Trophoblast cell (in vitro differentiated cells and primary cell): ENCODE data around the gene TBL1X.

Source experiments
- DNase-seq, 2 donors: peaks; one replicate each; pipeline ENCODE4 v3.0.0-alpha.2; 2016
- H2AFZ ChIP-seq: 2 replicates; pipeline ENCODE4 v1.6.1; 2013; ENCODE audit warnings: low read length, moderate library complexity, mild to moderate bottlenecking; ENCODE audit not compliant: insufficient read depth, poor library complexity
- H2AK5ac ChIP-seq: 2 replicates; pipeline ENCODE4 v1.6.1; 2013; ENCODE audit warnings: mild to moderate bottlenecking, low read length
- H2BK120ac ChIP-seq: 2 replicates; pipeline ENCODE4 v1.6.1; 2013; ENCODE audit warnings: low read length, mild to moderate bottlenecking, moderate library complexity; ENCODE audit not compliant: insufficient read depth, poor library complexity
- H2BK12ac ChIP-seq: 2 replicates; pipeline ENCODE4 v1.6.1; 2013; ENCODE audit warnings: mild to moderate bottlenecking, low read length, moderate library complexity
- H2BK5ac ChIP-seq: 2 replicates; pipeline ENCODE4 v1.6.1; 2013; ENCODE audit warnings: low read length, low read depth, moderate library complexity, mild to moderate bottlenecking; ENCODE audit not compliant: poor library complexity
- H3K14ac ChIP-seq: 2 replicates; pipeline ENCODE4 v1.6.1; 2013; ENCODE audit warnings: mild to moderate bottlenecking, low read length
- H3K18ac ChIP-seq: 2 replicates; pipeline ENCODE4 v1.6.1; 2013; ENCODE audit warnings: mild to moderate bottlenecking, low read length
- H3K23ac ChIP-seq: 2 replicates; pipeline ENCODE4 v1.6.1; 2013; ENCODE audit warnings: low read length
- H3K27ac ChIP-seq: 2 replicates; pipeline ENCODE4 v1.5.1; 2013; ENCODE audit warnings: low read depth, mild to moderate bottlenecking, inconsistent platforms, low read length, moderate library complexity
- H3K27me3 ChIP-seq: 2 replicates; pipeline ENCODE4 v1.6.1; 2013; ENCODE audit warnings: inconsistent platforms, mild to moderate bottlenecking, low read length, moderate library complexity; ENCODE audit not compliant: insufficient read depth
- H3K36me3 ChIP-seq, 2 experiments: 1 replicate in 1 of 2; 2 replicates in 1 of 2; pipeline ENCODE4 v1.6.1; 2013; ENCODE audit warnings: low read length in 2 of 2, mild to moderate bottlenecking in 2 of 2, moderate library complexity in 1 of 2; ENCODE audit not compliant: insufficient read depth in 2 of 2, control insufficient read depth in 1 of 2
- H3K4ac ChIP-seq: 2 replicates; pipeline ENCODE4 v1.6.1; 2013; ENCODE audit warnings: low read depth, mild to moderate bottlenecking, low read length, moderate library complexity
- H3K4me1 ChIP-seq, 2 experiments: 1 replicate in 1 of 2; 2 replicates in 1 of 2; pipeline ENCODE4 v1.6.1; 2013; ENCODE audit warnings: low read length in 2 of 2, mild to moderate bottlenecking in 2 of 2, moderate library complexity in 1 of 2; ENCODE audit not compliant: insufficient read depth in 2 of 2, control insufficient read depth in 1 of 2
- H3K4me2 ChIP-seq: 2 replicates; pipeline ENCODE4 v1.6.1; 2013; ENCODE audit warnings: inconsistent platforms, mild to moderate bottlenecking, low read length, moderate library complexity
- H3K4me3 ChIP-seq: 2 replicates; pipeline ENCODE4 v1.5.1; 2013; ENCODE audit warnings: mild to moderate bottlenecking, low read depth, low read length, inconsistent platforms
- H3K79me1 ChIP-seq: one replicate; pipeline ENCODE4 v1.6.1; 2013; ENCODE audit warnings: low read length
- H3K79me2 ChIP-seq: 2 replicates; pipeline ENCODE4 v1.6.1; 2013; ENCODE audit warnings: low read length, mild to moderate bottlenecking; ENCODE audit not compliant: control insufficient read depth, insufficient read depth, poor library complexity
- H3K9ac ChIP-seq: 2 replicates; pipeline ENCODE4 v1.6.1; 2013; ENCODE audit warnings: mild to moderate bottlenecking, low read length
- H3K9me3 ChIP-seq: 2 replicates; pipeline ENCODE4 v1.6.1; 2013; ENCODE audit warnings: low read depth, mild to moderate bottlenecking, control low read depth, inconsistent platforms, low read length; ENCODE audit not compliant: insufficient read depth
- H4K12ac ChIP-seq: 2 replicates; pipeline ENCODE4 v1.6.1; 2013; ENCODE audit warnings: low read depth, mild to moderate bottlenecking, low read length, moderate library complexity
- H4K8ac ChIP-seq: 2 replicates; pipeline ENCODE4 v1.6.1; 2013; ENCODE audit warnings: low read depth, mild to moderate bottlenecking, low read length, moderate library complexity
- H4K91ac ChIP-seq: one replicate; pipeline ENCODE4 v1.6.1; 2013; ENCODE audit warnings: low read depth, mild to moderate bottlenecking, low read length, moderate library complexity
- WGBS: extraction: QIAGEN DNeasy Blood & Tissue Kit; methylation state at CpG from one replicate; pipeline ENCODE4 v1.1.7; 2013; ENCODE audit warnings: missing lambda C conversion rate; ENCODE audit not compliant: insufficient read length, insufficient coverage; ENCODE audit errors: extremely low coverage; 5-methylcytosine and 5-hydroxymethylcytosine counted together

The TBL1X gene

GRCh38 chrX:9698576-9698975, 233.7 kb downstream of the TBL1X start:
- Histone ChIP-seq H4K12ac (no peak overlapping the region), H3K36me3 (peaks cover 15 to 27% of the 10 kb centered on the region in 2 experiments), H3K23ac (no peak overlapping the region)

DNA sequence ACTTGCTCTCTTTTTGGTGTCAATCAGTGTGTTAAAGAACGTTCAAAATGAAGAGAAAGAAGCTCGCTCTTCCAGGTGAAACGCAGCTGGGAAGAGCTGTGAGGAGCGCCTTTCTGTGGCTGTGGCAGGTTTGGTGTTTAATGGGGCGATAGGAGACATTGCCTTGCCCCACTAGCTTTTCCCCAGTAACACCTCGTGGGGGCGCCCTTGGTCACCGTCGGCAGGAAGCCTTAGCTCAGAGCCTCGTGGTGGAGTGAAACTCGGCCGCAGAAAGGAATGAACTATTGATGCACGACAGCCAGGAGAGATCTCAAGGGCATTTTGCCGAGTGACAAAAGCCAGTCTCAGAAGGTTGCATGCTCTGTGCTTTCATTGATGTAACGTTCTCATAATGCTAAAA, 235.7 kb downstream of the TBL1X start:
- no peak overlapping the region for H2BK12ac ChIP-seq
- no CpG with 5 or more reads among the region's 15 CpGs for WGBS
- no peak overlapping the region for H2AFZ ChIP-seq
- no peaks in the 10 kb centered on the region for H3K79me1 ChIP-seq
- no peak overlapping the region for H2AK5ac ChIP-seq
- H3K4me3 ChIP-seq = no peak overlapping the region
- no peak overlapping the region for H3K4ac ChIP-seq
- H3K27ac ChIP-seq = no peak overlapping the region
- no peak overlapping the region for H3K18ac ChIP-seq
- H3K9ac ChIP-seq = no peak overlapping the region
- no peak overlapping the region for H2BK5ac ChIP-seq
- no peaks in the 10 kb centered on the region for H3K27me3 ChIP-seq
- no peak overlapping the region for H4K8ac ChIP-seq
- no peaks in the 10 kb centered on the region for H3K9me3 ChIP-seq
- no peak overlapping the region for H3K4me2 ChIP-seq
- no peak overlapping the region for H3K23ac ChIP-seq
- H4K91ac ChIP-seq = no peak overlapping the region
- no peak for DNase-seq
- no peak overlapping the region for H2BK120ac ChIP-seq
- H4K12ac ChIP-seq = no peak overlapping the region
- no peaks in the 10 kb centered on the region for H3K4me1 ChIP-seq
- no peak overlapping the region for H3K14ac ChIP-seq
- peaks cover 23 to 34% of the 10 kb centered on the region in 2 experiments for H3K36me3 ChIP-seq
- H3K79me2 ChIP-seq = no peaks in the 10 kb centered on the region

More at GRCh38 chrX:9698576-9698975, 233.7 kb downstream of the TBL1X start:
- Histone ChIP-seq H2AK5ac (no peak overlapping the region), H4K8ac (no peak overlapping the region), H4K91ac (no peak overlapping the region), H3K4ac (no peak overlapping the region), H3K79me2 (no peaks in the 10 kb centered on the region), H3K14ac (no peak overlapping the region), H3K27ac (no peak overlapping the region), H2BK5ac (no peak overlapping the region), H3K79me1 (no peaks in the 10 kb centered on the region), H3K4me1 (no peaks in the 10 kb centered on the region), H2AFZ (no peak overlapping the region), H3K4me2 (no peak overlapping the region), H3K9me3 (no peaks in the 10 kb centered on the region), H3K9ac (no peak overlapping the region), H2BK120ac (no peak overlapping the region), H3K4me3 (no peak overlapping the region), H2BK12ac (no peak overlapping the region), H3K27me3 (no peaks in the 10 kb centered on the region), H3K18ac (no peak overlapping the region)
- no CpG with 5 or more reads among the region's 12 CpGs for WGBS
- no peak for DNase-seq

DNA sequence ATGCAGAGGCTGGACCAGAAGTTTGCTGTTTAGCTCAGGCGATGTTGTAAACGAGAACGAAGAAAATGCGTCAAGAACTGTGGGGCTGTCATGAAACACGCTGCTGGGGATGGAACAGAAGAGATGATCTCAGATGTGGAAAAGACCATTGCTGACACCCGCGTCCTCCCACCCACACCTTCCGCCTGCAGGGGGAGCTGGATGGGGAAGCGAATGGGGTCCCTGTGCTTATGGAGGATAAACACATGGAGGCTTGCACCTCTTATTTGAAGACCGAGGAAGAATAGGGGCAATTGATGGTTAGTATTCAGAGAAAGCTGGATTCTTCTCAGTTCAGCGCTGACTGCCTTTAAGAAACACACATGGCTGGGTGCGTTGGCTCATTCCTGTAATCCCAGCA, 236.9 kb downstream of the TBL1X start:
- Histone ChIP-seq H3K4me3 (no peak overlapping the region), H4K8ac (no peak overlapping the region), H3K4ac (no peak overlapping the region), H2BK120ac (no peak overlapping the region), H4K12ac (no peak overlapping the region), H2BK5ac (no peak overlapping the region), H3K23ac (no peak overlapping the region), H3K27me3 (no peaks in the 10 kb centered on the region), H3K4me1 (no peaks in the 10 kb centered on the region), H3K36me3 (peaks cover 23 to 38% of the 10 kb centered on the region in 2 experiments), H3K27ac (no peak overlapping the region), H3K79me2 (no peaks in the 10 kb centered on the region), H3K79me1 (no peaks in the 10 kb centered on the region), H2AFZ (no peak overlapping the region), H3K9me3 (no peaks in the 10 kb centered on the region), H2BK12ac (no peak overlapping the region), H4K91ac (no peak overlapping the region), H3K4me2 (no peak overlapping the region), H2AK5ac (no peak overlapping the region), H3K14ac (no peak overlapping the region), H3K18ac (no peak overlapping the region), H3K9ac (no peak overlapping the region)
- no CpG with 5 or more reads among the region's 12 CpGs for WGBS
- no peak for DNase-seq

DNA sequence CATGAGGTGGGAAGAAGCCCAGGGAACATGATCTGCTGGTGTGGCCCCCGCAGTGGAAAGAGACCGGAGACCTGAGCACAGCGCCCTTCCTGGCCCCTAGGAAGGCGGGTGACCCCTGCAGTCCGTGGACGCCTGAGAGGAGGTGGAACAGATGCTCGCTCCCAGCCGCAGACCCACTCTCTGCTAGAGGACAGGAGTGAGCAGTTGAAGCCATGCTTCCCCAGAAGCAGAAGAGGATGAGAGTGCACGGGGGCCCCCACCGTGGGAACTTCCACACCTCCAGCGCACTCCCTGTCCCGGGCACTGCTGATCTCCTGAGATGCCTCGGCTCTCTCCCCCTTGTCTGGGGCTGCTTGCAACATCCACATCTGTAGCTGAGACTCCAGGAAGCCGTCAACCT, 238.5 kb downstream of the TBL1X start:
- Histone ChIP-seq H4K91ac (no peak overlapping the region), H3K4me2 (no peak overlapping the region), H2BK5ac (no peak overlapping the region), H2BK12ac (no peak overlapping the region), H3K23ac (no peak overlapping the region), H3K79me1 (no peaks in the 10 kb centered on the region), H3K27ac (no peak overlapping the region), H3K36me3 (peaks cover 17 to 30% of the 10 kb centered on the region in 2 experiments), H3K27me3 (no peaks in the 10 kb centered on the region), H3K9me3 (no peaks in the 10 kb centered on the region), H2AFZ (no peak overlapping the region), H4K8ac (no peak overlapping the region), H2AK5ac (no peak overlapping the region), H3K4me1 (peaks cover 0 to 2% of the 10 kb centered on the region in 2 experiments), H3K4me3 (no peak overlapping the region), H3K79me2 (no peaks in the 10 kb centered on the region), H4K12ac (no peak overlapping the region), H3K4ac (no peak overlapping the region), H3K14ac (no peak overlapping the region), H3K18ac (no peak overlapping the region), H2BK120ac (no peak overlapping the region), H3K9ac (no peak overlapping the region)
- WGBS = no CpG with 5 or more reads among the region's 14 CpGs
- no peak for DNase-seq
